H1 (cell line): ENCODE data around the gene GLP1R. TPM values are rescaled to one million over a fixed set of nuclear protein-coding genes. Genes with fewer than 3 reads are reported as not detected.

Source experiments
- CTCF ChIA-PET: fragments of 300-600 bp; sonication (Branson Sonifier 250); formaldehyde crosslinking; loops from one replicate; lab custom pipeline; 2021; ENCODE audit not compliant: partially characterized antibody; lab: Charles Lee
- POLR2A ChIA-PET: fragments of 300-600 bp; sonication (Branson Sonifier 250); formaldehyde crosslinking; loops from one replicate; lab custom pipeline; 2021; ENCODE audit warnings: inconsistent platforms; ENCODE audit not compliant: partially characterized antibody; lab: Charles Lee
- DNase-seq, 2 experiments: peaks; one replicate each; pipeline versions ENCODE4 v3.0.0 to v3.0.0-alpha.2; 2010 to 2022; ENCODE audit warnings: low spot score in 2 of 2, low read depth in 1 of 2, mixed read lengths in 1 of 2
- FAIRE-seq: peaks from 2 replicates; lab custom pipeline; 2011; peaks lifted over from hg19 to GRCh38; lab: Jason Lieb, UNC
- H2AFZ ChIP-seq: 2 replicates; pipeline ENCODE4 v1.8.1; 2012; ENCODE audit warnings: low read length, inconsistent platforms
- H2AK5ac ChIP-seq: 2 replicates; pipeline ENCODE4 v1.6.1; 2013; ENCODE audit warnings: low read depth, low read length
- H2BK120ac ChIP-seq: replicated peaks from 2 replicates; pipeline ENCODE3; 2013; ENCODE audit warnings: low read depth, low read length, inconsistent platforms
- H2BK12ac ChIP-seq: 2 replicates; pipeline ENCODE4 v1.6.1; 2013; ENCODE audit warnings: low read depth, low read length
- H2BK15ac ChIP-seq: 2 replicates; pipeline ENCODE4 v1.6.1; 2013; ENCODE audit warnings: low read length
- H2BK20ac ChIP-seq: 2 replicates; pipeline ENCODE4 v1.6.1; 2013; ENCODE audit warnings: low read length
- H2BK5ac ChIP-seq: 2 replicates; pipeline ENCODE4 v1.6.1; 2013; ENCODE audit warnings: low read depth, low read length
- H3K14ac ChIP-seq: 2 replicates; pipeline ENCODE4 v1.6.1; 2013; ENCODE audit warnings: inconsistent platforms; ENCODE audit not compliant: insufficient read length
- H3K18ac ChIP-seq: 2 replicates; pipeline ENCODE4 v1.6.1; 2013; ENCODE audit warnings: low read length; ENCODE audit errors: extremely low read depth
- H3K23ac ChIP-seq: 2 replicates; pipeline ENCODE4 v1.6.1; 2013; ENCODE audit warnings: inconsistent platforms; ENCODE audit not compliant: insufficient read length
- H3K23me2 ChIP-seq: 2 replicates; pipeline ENCODE4 v1.6.1; 2013; ENCODE audit warnings: low read depth, low read length
- H3K27ac ChIP-seq: 2 replicates; pipeline ENCODE4 v1.6.1; 2011; ENCODE audit warnings: low read depth, low read length, inconsistent platforms
- H3K27me3 ChIP-seq, 4 experiments: replicated peaks in 1 of 4; 1 replicate in 1 of 4; 2 replicates in 3 of 4; pipeline versions ENCODE4 v1.6.1 to v1.8.1; 2011 to 2013; ENCODE audit warnings: low read length in 3 of 4, mild to moderate bottlenecking in 3 of 4, inconsistent platforms in 2 of 4, mixed read lengths in 2 of 4, moderate library complexity in 1 of 4; ENCODE audit not compliant: control insufficient read depth in 3 of 4, insufficient read depth in 3 of 4; ENCODE audit errors: extremely low read depth in 1 of 4
- H3K36me3 ChIP-seq, 4 experiments: 2 replicates each; pipeline versions ENCODE4 v1.6.1 to v1.8.1; 2011 to 2013; ENCODE audit warnings: mild to moderate bottlenecking in 4 of 4, low read length in 3 of 4, moderate library complexity in 2 of 4, control low read depth in 1 of 4, inconsistent platforms in 1 of 4; ENCODE audit not compliant: insufficient read depth in 4 of 4, control insufficient read depth in 2 of 4
- H3K4ac ChIP-seq: replicated peaks from 2 replicates; pipeline ENCODE3; 2013; ENCODE audit warnings: low read length, low read depth, mixed read lengths, inconsistent platforms; ENCODE audit not compliant: insufficient read length
- H3K4me1 ChIP-seq, 4 experiments: replicated peaks in 1 of 4; 1 replicate in 1 of 4; 2 replicates in 3 of 4; pipeline versions ENCODE4 v1.6.1 to v1.8.1; 2011 to 2013; ENCODE audit warnings: low read length in 3 of 4, inconsistent platforms in 2 of 4, mixed read lengths in 1 of 4; ENCODE audit not compliant: insufficient read depth in 4 of 4, control insufficient read depth in 3 of 4
- H3K4me2 ChIP-seq, 2 experiments: 2 replicates each; pipeline versions ENCODE4 v1.6.1 to v1.8.1; 2011 to 2013; ENCODE audit warnings: low read depth in 2 of 2, low read length in 2 of 2, control low read depth in 1 of 2, inconsistent platforms in 1 of 2, mild to moderate bottlenecking in 1 of 2; ENCODE audit not compliant: insufficient read depth in 1 of 2
- H3K4me3 ChIP-seq, 4 experiments: fragments of 200-600, 300-600 bp in 1 of 4; sonication (generic), shearing (Covaris generic), sonication (Bioruptor Twin) in 1 of 4; 2 replicates each; pipeline versions ENCODE4 v1.5.1 to v1.8.1; 2011 to 2016; ENCODE audit warnings: low read length in 4 of 4, low read depth in 3 of 4, control low read depth in 2 of 4, inconsistent platforms in 2 of 4, mild to moderate bottlenecking in 2 of 4, mixed read lengths in 1 of 4, moderate library complexity in 1 of 4; ENCODE audit not compliant: insufficient read depth in 2 of 4; ENCODE audit errors: extremely low read depth in 1 of 4
- H3K56ac ChIP-seq: replicated peaks from 2 replicates; pipeline ENCODE3; 2013; ENCODE audit warnings: low read depth, mild to moderate bottlenecking, mixed read lengths, low read length, inconsistent platforms; ENCODE audit not compliant: insufficient read length
- H3K79me1 ChIP-seq: 2 replicates; pipeline ENCODE4 v1.6.1; 2013; ENCODE audit warnings: low read depth, low read length, control low read depth
- H3K79me2 ChIP-seq, 2 experiments: 2 replicates each; pipeline versions ENCODE4 v1.6.1 to v1.8.1; 2012 to 2013; ENCODE audit warnings: low read length in 2 of 2, mild to moderate bottlenecking in 2 of 2, inconsistent platforms in 1 of 2; ENCODE audit not compliant: insufficient read depth in 2 of 2, control insufficient read depth in 1 of 2
- H3K9ac ChIP-seq, 4 experiments: replicated peaks in 1 of 4; 1 replicate in 1 of 4; 2 replicates in 3 of 4; pipeline versions ENCODE4 v1.6.1 to v1.8.1; 2011 to 2013; ENCODE audit warnings: low read depth in 3 of 4, low read length in 3 of 4, control low read depth in 2 of 4, mild to moderate bottlenecking in 2 of 4, moderate library complexity in 2 of 4, inconsistent platforms in 1 of 4; ENCODE audit errors: extremely low read depth in 1 of 4
- H3K9me3 ChIP-seq, 2 experiments: 2 replicates each; pipeline versions ENCODE4 v1.6.1 to v1.8.1; 2012 to 2013; ENCODE audit warnings: mild to moderate bottlenecking in 2 of 2, moderate library complexity in 2 of 2, control low read depth in 1 of 2, inconsistent platforms in 1 of 2, low read depth in 1 of 2, low read length in 1 of 2, mixed read lengths in 1 of 2; ENCODE audit not compliant: insufficient read depth in 2 of 2
- H4K20me1 ChIP-seq, 2 experiments: replicated peaks in 1 of 2; 2 replicates each; pipeline versions ENCODE3 to v1.8.1; 2011 to 2013; ENCODE audit warnings: inconsistent platforms in 2 of 2, low read length in 2 of 2, mild to moderate bottlenecking in 1 of 2; ENCODE audit not compliant: insufficient read depth in 2 of 2, control insufficient read depth in 1 of 2
- H4K5ac ChIP-seq: 2 replicates; pipeline ENCODE4 v1.6.1; 2013; ENCODE audit warnings: low read length, low read depth, mixed read lengths, inconsistent platforms; ENCODE audit not compliant: insufficient read length
- H4K8ac ChIP-seq: 2 replicates; pipeline ENCODE4 v1.8.0; 2013; ENCODE audit warnings: mild to moderate bottlenecking, moderate library complexity, low read length, inconsistent platforms; ENCODE audit not compliant: insufficient read depth; ENCODE audit errors: extremely low read depth
- H4K91ac ChIP-seq: replicated peaks from 2 replicates; pipeline ENCODE3; 2013; ENCODE audit warnings: low read length, mixed read lengths, inconsistent platforms; ENCODE audit not compliant: insufficient read length
- CTBP2 ChIP-seq: IDR thresholded peaks from 2 replicates; pipeline ENCODE4 v1.7.0; 2011; ENCODE audit warnings: borderline replicate concordance, mild to moderate bottlenecking, moderate library complexity, mixed read lengths, low read length; ENCODE audit not compliant: insufficient read depth, insufficient read length
- EP300 ChIP-seq, 2 experiments: IDR thresholded peaks; 1 replicate in 1 of 2; 2 replicates in 1 of 2; pipeline ENCODE4 v1.6.1; 2011 to 2012; ENCODE audit warnings: low read depth in 2 of 2, low read length in 2 of 2, mild to moderate bottlenecking in 2 of 2, borderline replicate concordance in 1 of 2, inconsistent platforms in 1 of 2, moderate library complexity in 1 of 2
- KDM4A ChIP-seq: IDR thresholded peaks from one replicate; pipeline ENCODE4 v1.7.1; 2012; ENCODE audit warnings: low read depth, mild to moderate bottlenecking, moderate library complexity, low read length, inconsistent platforms; ENCODE audit not compliant: severe bottlenecking
- MAX ChIP-seq: IDR thresholded peaks from 2 replicates; pipeline ENCODE4 v1.6.1; 2012; ENCODE audit warnings: inconsistent platforms
- NANOG ChIP-seq: IDR thresholded peaks from 2 replicates; pipeline ENCODE4 v1.6.1; 2011; ENCODE audit warnings: low read length, low read depth, mild to moderate bottlenecking, inconsistent platforms; ENCODE audit not compliant: insufficient read depth, poor library complexity, severe bottlenecking
- SIN3A ChIP-seq, 2 experiments: IDR thresholded peaks in 1 of 2; conservative IDR thresholded peaks in 1 of 2; 2 replicates each; pipeline ENCODE4 v1.6.1; 2011 to 2012; ENCODE audit warnings: low read length in 2 of 2, improper control_type of control experiment in 1 of 2, low read depth in 1 of 2, mild to moderate bottlenecking in 1 of 2
- TBP ChIP-seq: IDR thresholded peaks from 2 replicates; pipeline ENCODE4 v1.6.1; 2011; ENCODE audit warnings: low read depth, low read length, improper control_type of control experiment
- WGBS, 2 experiments: shearing (Covaris generic) in 1 of 2; methylation state at CpG; one replicate each; pipeline versions ENCODE4 v1.1.6 to v1.1.7; 2013 to 2015; ENCODE audit warnings: low lambda C conversion rate in 2 of 2, mixed read lengths in 2 of 2, inconsistent platforms in 1 of 2, low coverage in 1 of 2, missing lambda C conversion rate in 1 of 2; ENCODE audit not compliant: insufficient replicate concordance in 2 of 2, insufficient coverage in 1 of 2, insufficient read length in 1 of 2; ENCODE audit errors: extremely low coverage in 1 of 2, missing lambda C conversion rate in 1 of 2; 5-methylcytosine and 5-hydroxymethylcytosine counted together
- polyA plus RNA-seq, 7 experiments: library from polyadenylated mRNA; depleted of rRNA in 3 of 7; stranded (reverse) in 5 of 7; unstranded in 2 of 7; fragments of >200 nt in 5 of 7; fragments of 200-250 nt in 2 of 7; gene quantifications; 1 replicate in 5 of 7; 2 replicates in 1 of 7; 4 replicates in 1 of 7; pipeline versions ENCODE4 v1.2.1 to v1.2.3, GENCODE V29; 2011 to 2013; ENCODE audit warnings: missing spikeins in 2 of 7, mixed read lengths in 2 of 7
- total RNA-seq: library from RNA; stranded (reverse); fragmentation: NEBNext Ultra II Directional; extraction: Animal tissue kit (Norgen Biotek cat#: 25700); gene quantifications from 2 replicates; pipeline ENCODE4 v1.2.1, GENCODE V29; 2021
- TF ChIP-seq, protein P1 (sequence below), 3 experiments: IDR thresholded peaks; 1 replicate in 2 of 3; 2 replicates in 1 of 3; pipeline versions ENCODE4 v1.5.1 to v1.6.1; 2011; ENCODE audit warnings: low read length in 3 of 3, mild to moderate bottlenecking in 3 of 3, inconsistent platforms in 2 of 3, low read depth in 1 of 3, moderate library complexity in 1 of 3; ENCODE audit not compliant: insufficient read depth in 1 of 3; ENCODE audit errors: control extremely low read depth in 1 of 3
- TF ChIP-seq, protein P2 (sequence below): IDR thresholded peaks from 2 replicates; pipeline ENCODE4 v1.6.1; 2011; ENCODE audit warnings: low read depth, mild to moderate bottlenecking, low read length; ENCODE audit not compliant: insufficient read depth

GLP1R gene
- total and polyA plus RNA-seq, 2 of the 8 experiments (the other 6 are each of a cell fraction or from before 2014, with no cell fraction given): 2.6 to 2.7 TPM

GRCh38 chr6:39020136-39020535 is 28.4 kb upstream of the GLP1R start:
- Histone ChIP-seq H3K56ac (no peak overlapping the region), H3K18ac (no peak overlapping the region), H2AFZ (no peak overlapping the region), H3K79me2 (no peaks in the 10 kb centered on the region), H3K4me3 (no peak overlapping the region), H3K27me3 (no peaks in the 10 kb centered on the region; a peak in 2 of 7 replicates), H4K5ac (no peak overlapping the region), H2BK12ac (no peak overlapping the region), H3K4ac (no peak overlapping the region), H3K4me1 (no peaks in the 10 kb centered on the region), H2BK20ac (no peak overlapping the region), H2AK5ac (no peak overlapping the region), H2BK15ac (no peak overlapping the region), H3K4me2 (no peak overlapping the region), H3K79me1 (no peaks in the 10 kb centered on the region), H4K91ac (no peak overlapping the region), H3K9ac (no peak overlapping the region), H3K9me3 (no peaks in the 10 kb centered on the region), H4K20me1 (no peaks in the 10 kb centered on the region), H3K14ac (no peak overlapping the region), H3K36me3 (no peaks in the 10 kb centered on the region), H4K8ac (no peak overlapping the region), H3K23ac (no peak overlapping the region), H3K23me2 (peaks cover 2% of the 10 kb centered on the region; the same call in 1 of the 2 replicates), H2BK120ac (no peak overlapping the region), H3K27ac (no peak overlapping the region), H2BK5ac (no peak overlapping the region)
- 89% methylated on average over 2 of the region's 2 CpGs; no CpG with 5 or more reads in 1 of the 2 experiments for WGBS, 2 experiments
- ChIA-PET POLR2A (no interaction called here), CTCF (interaction anchor here (0.6 to 4.8 kb wide), 12 partner anchors 10 to 282 kb away, joined by 3 to 23 read pairs (median 4); no protein-coding TSS in a partner anchor)
- no peak for DNase-seq
- FAIRE-seq: no peak
- TF ChIP-seq SIN3A (conservative IDR thresholded peaks at IDR 0.05 in 1 of 2, IDR thresholded peaks at IDR 0.05 in 1 of 2; ENCODE audit: low read depth in 1 of 2, low read length in 2 of 2) (no peak), TBP (no peak), MAX (no peak), EP300 (IDR thresholded peaks at IDR 0.05; ENCODE audit: borderline replicate concordance in 1 of 2, low read depth in 2 of 2, low read length in 2 of 2) (no peak), KDM4A (no peak), CTBP2 (no peak), NANOG (no peak)
- TF ChIP-seq, protein P1, sequence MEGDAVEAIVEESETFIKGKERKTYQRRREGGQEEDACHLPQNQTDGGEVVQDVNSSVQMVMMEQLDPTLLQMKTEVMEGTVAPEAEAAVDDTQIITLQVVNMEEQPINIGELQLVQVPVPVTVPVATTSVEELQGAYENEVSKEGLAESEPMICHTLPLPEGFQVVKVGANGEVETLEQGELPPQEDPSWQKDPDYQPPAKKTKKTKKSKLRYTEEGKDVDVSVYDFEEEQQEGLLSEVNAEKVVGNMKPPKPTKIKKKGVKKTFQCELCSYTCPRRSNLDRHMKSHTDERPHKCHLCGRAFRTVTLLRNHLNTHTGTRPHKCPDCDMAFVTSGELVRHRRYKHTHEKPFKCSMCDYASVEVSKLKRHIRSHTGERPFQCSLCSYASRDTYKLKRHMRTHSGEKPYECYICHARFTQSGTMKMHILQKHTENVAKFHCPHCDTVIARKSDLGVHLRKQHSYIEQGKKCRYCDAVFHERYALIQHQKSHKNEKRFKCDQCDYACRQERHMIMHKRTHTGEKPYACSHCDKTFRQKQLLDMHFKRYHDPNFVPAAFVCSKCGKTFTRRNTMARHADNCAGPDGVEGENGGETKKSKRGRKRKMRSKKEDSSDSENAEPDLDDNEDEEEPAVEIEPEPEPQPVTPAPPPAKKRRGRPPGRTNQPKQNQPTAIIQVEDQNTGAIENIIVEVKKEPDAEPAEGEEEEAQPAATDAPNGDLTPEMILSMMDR (IDR thresholded peaks at IDR 0.05; ENCODE audit: control extremely low read depth in 1 of 3, insufficient read depth in 1 of 3, low read depth in 1 of 3, low read length in 3 of 3): no peak
- TF ChIP-seq, protein P2, sequence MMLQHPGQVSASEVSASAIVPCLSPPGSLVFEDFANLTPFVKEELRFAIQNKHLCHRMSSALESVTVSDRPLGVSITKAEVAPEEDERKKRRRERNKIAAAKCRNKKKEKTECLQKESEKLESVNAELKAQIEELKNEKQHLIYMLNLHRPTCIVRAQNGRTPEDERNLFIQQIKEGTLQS: no peak
